GM19035 (cell line): ENCODE measurements around the gene ANKMY1.

Source experiments
- ATAC-seq: cut with Tn5 transposase; IDR thresholded peaks from one replicate; pipeline ENCODE4 v1.9.1; 2021; ENCODE audit not compliant: unreplicated experiment

The ANKMY1 gene

GRCh38 chr2:240595381-240596079, 37.7 kb upstream of the ANKMY1 start:
- no peak for ATAC-seq

- ATAC-seq: no peak
Measured at GRCh38 chr2:240594511-240595380, 37.0 kb upstream of the ANKMY1 start.

GRCh38 chr2:240593703-240594451, 36.1 kb upstream of the ANKMY1 start:
- ATAC-seq: no peak

GRCh38 chr2:240593026-240593702, 35.4 kb upstream of the ANKMY1 start:
- ATAC-seq: no peak

GRCh38 chr2:240591784-240592183, 34.0 kb upstream of the ANKMY1 start:
- ATAC-seq: no peak

GRCh38 chr2:240591226-240591625, 33.4 kb upstream of the ANKMY1 start:
- no peak for ATAC-seq

- no peak for ATAC-seq
Measured at GRCh38 chr2:240590681-240591111, 32.9 kb upstream of the ANKMY1 start.

GRCh38 chr2:240589850-240590525, 32.2 kb upstream of the ANKMY1 start:
- no peak for ATAC-seq

- no peak for ATAC-seq
Measured at GRCh38 chr2:240589375-240589774, 31.6 kb upstream of the ANKMY1 start.

- no peak for ATAC-seq
Measured at GRCh38 chr2:240588669-240589068, 30.9 kb upstream of the ANKMY1 start.

GRCh38 chr2:240588006-240588655, 30.3 kb upstream of the ANKMY1 start:
- ATAC-seq: no peak

- ATAC-seq: peak; percentile 2
Measured at GRCh38 chr2:240586919-240587800, 29.4 kb upstream of the ANKMY1 start.

GRCh38 chr2:240586198-240586918, 28.6 kb upstream of the ANKMY1 start, which contains the start of gene CAPN10:
CAPN10 (plus strand) TSS chr2:240586734; CDS start chr2:240586912, 178 bp downstream.
- ATAC-seq: peak; percentile 67

GRCh38 chr2:240585681-240586197, 28.0 kb upstream of the ANKMY1 start:
- ATAC-seq: no peak

- peak; percentile 14 for ATAC-seq
Measured at GRCh38 chr2:240585101-240585500, 27.3 kb upstream of the ANKMY1 start.

GRCh38 chr2:240584486-240585031, 26.8 kb upstream of the ANKMY1 start:
- ATAC-seq: peak; percentile 48

GRCh38 chr2:240583774-240584173, 26.0 kb upstream of the ANKMY1 start:
- no peak for ATAC-seq

- ATAC-seq: no peak
Measured at GRCh38 chr2:240582781-240583180, 25.0 kb upstream of the ANKMY1 start.
